Measurements from ENCODE around the gene NLGN1. TPM values are rescaled to one million over a fixed set of nuclear protein-coding genes. Genes with fewer than 3 reads are reported as not detected.

Gene NLGN1
- total RNA-seq, 1 donor from 2014 or later = not detected

DNA sequence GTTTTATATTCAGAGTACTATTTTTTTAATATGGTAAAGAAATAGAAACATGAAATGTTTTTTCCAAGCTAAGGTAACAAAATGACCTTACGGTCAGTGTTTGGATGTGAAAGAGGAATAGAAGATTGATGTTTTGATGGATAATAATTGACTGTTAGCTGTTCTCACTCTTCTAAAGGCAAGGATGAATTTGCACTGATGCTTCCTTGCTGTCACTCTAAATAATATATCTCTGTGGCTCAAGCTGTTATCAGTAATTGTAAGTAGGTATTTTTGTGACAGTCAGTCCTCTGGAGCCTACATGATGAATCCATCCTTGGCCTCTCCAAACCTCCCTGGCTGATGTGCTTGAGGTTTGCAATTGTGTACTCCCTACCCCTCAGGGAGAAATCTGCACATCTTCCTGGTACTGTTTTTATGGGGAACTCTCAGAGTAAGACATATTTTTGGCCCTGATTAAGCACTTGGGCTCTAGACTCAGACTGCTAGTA, 283.7 kb downstream of the NLGN1 start:
- Mint-ChIP-seq H3K4me3 (ENCODE audit: unreplicated experiment) (no peak overlapping the region), H3K27me3 (ENCODE audit: low read depth) (no peaks in the 10 kb centered on the region), H3K27ac (ENCODE audit: unreplicated experiment) (no peak overlapping the region), H3K4me1 (ENCODE audit: low read depth) (no peaks in the 10 kb centered on the region), H3K9me3 (ENCODE audit: low read depth) (no peaks in the 10 kb centered on the region), H3K36me3 (ENCODE audit: low read depth) (no peaks in the 10 kb centered on the region)
- DNase-seq (ENCODE audit: low spot score) = no peak
- TF ChIP-seq, protein P1, sequence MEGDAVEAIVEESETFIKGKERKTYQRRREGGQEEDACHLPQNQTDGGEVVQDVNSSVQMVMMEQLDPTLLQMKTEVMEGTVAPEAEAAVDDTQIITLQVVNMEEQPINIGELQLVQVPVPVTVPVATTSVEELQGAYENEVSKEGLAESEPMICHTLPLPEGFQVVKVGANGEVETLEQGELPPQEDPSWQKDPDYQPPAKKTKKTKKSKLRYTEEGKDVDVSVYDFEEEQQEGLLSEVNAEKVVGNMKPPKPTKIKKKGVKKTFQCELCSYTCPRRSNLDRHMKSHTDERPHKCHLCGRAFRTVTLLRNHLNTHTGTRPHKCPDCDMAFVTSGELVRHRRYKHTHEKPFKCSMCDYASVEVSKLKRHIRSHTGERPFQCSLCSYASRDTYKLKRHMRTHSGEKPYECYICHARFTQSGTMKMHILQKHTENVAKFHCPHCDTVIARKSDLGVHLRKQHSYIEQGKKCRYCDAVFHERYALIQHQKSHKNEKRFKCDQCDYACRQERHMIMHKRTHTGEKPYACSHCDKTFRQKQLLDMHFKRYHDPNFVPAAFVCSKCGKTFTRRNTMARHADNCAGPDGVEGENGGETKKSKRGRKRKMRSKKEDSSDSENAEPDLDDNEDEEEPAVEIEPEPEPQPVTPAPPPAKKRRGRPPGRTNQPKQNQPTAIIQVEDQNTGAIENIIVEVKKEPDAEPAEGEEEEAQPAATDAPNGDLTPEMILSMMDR (IDR thresholded peaks at IDR 0.05) = no peak

DNA sequence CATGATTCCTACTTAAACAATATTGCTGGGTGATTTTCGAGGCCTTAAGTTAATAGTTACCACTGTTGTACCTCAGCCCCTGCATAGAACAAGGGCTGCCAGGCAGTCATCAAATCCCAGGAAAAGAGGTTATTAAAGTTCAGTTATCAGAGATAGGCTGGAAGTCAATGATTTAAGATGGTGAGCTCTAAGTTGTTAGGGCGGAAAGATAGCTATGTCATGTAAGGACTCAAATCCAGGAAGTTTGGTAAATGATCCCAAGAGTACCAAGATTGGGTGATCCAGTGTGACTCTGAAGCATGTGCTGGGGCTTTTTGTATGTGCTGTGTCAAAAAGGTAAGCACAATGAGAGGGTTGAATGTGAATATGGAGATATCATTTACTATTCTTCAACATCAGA, 287.9 kb downstream of the NLGN1 start:
- Mint-ChIP-seq H3K4me1 (ENCODE audit: low read depth) (no peaks in the 10 kb centered on the region), H3K27ac (ENCODE audit: unreplicated experiment) (no peak overlapping the region), H3K27me3 (ENCODE audit: low read depth) (no peaks in the 10 kb centered on the region), H3K9me3 (ENCODE audit: low read depth) (no peaks in the 10 kb centered on the region), H3K36me3 (ENCODE audit: low read depth) (no peaks in the 10 kb centered on the region), H3K4me3 (ENCODE audit: unreplicated experiment) (no peak overlapping the region)
- TF ChIP-seq, protein P1 (IDR thresholded peaks at IDR 0.05) = no peak
- DNase-seq (ENCODE audit: low spot score) = no peak

DNA sequence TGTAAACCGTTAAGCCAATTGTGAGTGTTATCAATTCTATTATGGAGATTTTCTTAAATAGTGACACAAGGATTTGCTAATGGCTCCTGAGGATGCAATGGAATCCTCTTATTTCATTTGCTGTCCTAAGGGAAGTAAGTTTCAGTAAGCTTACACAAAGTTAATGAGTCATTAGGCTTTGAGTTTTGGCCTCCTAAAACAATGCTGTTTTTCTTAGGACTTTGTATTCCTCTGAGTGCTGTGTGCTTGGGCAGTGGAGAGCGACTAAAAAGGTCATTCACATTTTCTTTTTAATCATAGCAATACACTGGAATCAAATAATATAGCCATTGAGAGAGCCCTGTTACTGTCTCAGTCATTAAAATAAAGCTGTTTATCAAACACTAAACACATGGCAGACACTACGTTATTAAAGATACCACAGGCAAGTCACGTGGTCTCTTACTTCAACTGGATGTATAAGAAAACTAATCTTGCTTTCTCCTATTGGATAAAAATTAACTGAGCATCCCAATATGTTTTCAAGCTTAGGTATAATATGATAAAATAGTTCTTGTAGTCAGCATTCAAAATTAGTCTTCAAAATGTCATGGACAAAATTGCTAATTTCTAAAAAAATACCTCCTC, 290.8 kb downstream of the NLGN1 start:
- H3K4me1 Mint-ChIP-seq (ENCODE audit: low read depth) = no peaks in the 10 kb centered on the region
- no peaks in the 10 kb centered on the region for H3K36me3 Mint-ChIP-seq (ENCODE audit: low read depth)
- no peak overlapping the region for H3K4me3 Mint-ChIP-seq (ENCODE audit: unreplicated experiment)
- TF ChIP-seq, protein P1 (IDR thresholded peaks at IDR 0.05) = no peak
- H3K27ac Mint-ChIP-seq (ENCODE audit: unreplicated experiment) = no peak overlapping the region
- no peaks in the 10 kb centered on the region for H3K27me3 Mint-ChIP-seq (ENCODE audit: low read depth)
- H3K9me3 Mint-ChIP-seq (ENCODE audit: low read depth) = no peaks in the 10 kb centered on the region
- DNase-seq (ENCODE audit: low spot score) = no peak

DNA sequence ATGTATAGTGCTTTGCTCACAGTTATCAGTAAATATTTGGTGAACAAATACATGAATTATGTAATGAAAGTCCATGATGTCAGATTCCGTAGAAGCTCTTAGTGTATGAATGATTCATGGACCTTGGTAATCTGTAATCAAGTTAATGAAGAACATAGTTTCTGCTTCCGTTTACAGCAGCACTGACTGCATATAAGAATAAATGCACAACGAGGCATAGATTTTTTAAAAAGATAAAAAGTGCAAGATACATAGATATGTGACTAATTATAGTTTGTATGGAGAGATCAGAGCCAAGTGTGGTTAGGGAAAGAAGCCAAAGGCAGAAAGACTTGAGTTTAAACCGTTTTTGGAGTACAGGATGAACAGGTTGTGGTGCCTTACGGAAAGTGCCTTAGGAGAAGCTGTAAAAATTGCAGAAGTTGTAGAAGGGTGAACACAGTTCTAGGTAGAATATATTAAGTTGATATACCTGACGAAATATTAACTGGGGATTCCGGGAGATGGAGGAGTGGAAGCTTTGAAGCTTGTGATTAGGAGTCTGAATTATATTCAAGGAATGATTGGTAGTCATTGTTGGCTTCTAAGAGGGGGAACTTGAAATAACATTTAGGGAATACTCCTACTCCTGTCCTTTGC, 293.1 kb downstream of the NLGN1 start:
- no peak overlapping the region for H3K4me3 Mint-ChIP-seq (ENCODE audit: unreplicated experiment)
- no peaks in the 10 kb centered on the region for H3K36me3 Mint-ChIP-seq (ENCODE audit: low read depth)
- TF ChIP-seq, protein P1 (IDR thresholded peaks at IDR 0.05) = no peak
- no peak overlapping the region for H3K27ac Mint-ChIP-seq (ENCODE audit: unreplicated experiment)
- H3K27me3 Mint-ChIP-seq (ENCODE audit: low read depth) = no peaks in the 10 kb centered on the region
- no peaks in the 10 kb centered on the region for H3K9me3 Mint-ChIP-seq (ENCODE audit: low read depth)
- DNase-seq (ENCODE audit: low spot score) = no peak
- H3K4me1 Mint-ChIP-seq (ENCODE audit: low read depth) = no peaks in the 10 kb centered on the region

DNA sequence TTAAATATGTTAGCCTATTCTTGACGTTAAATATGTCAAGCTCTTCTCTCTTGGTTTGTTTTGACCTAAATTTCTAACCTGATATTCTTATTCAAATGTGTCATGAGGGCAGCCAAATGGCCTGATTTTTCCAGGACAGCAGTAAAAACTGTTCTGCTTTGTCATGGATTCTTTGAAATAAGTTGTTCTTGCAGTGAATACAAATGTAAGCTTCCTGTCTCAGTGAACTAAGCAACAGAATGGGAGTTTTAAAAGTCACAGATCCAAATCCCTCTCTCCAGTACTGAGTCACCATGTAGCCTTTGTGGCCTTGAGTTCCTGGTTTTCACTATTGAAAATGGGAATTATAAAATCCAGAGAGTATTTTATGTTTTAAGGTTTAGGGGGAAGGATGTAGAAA, 301.8 kb downstream of the NLGN1 start:
- H3K4me1 Mint-ChIP-seq (ENCODE audit: low read depth) = no peaks in the 10 kb centered on the region
- DNase-seq (ENCODE audit: low spot score) = no peak
- TF ChIP-seq, protein P1 (IDR thresholded peaks at IDR 0.05) = no peak
- peaks cover 3% of the 10 kb centered on the region for H3K9me3 Mint-ChIP-seq (ENCODE audit: low read depth)
- no peak overlapping the region for H3K27ac Mint-ChIP-seq (ENCODE audit: unreplicated experiment)
- H3K4me3 Mint-ChIP-seq (ENCODE audit: unreplicated experiment) = no peak overlapping the region
- no peaks in the 10 kb centered on the region for H3K27me3 Mint-ChIP-seq (ENCODE audit: low read depth)
- H3K36me3 Mint-ChIP-seq (ENCODE audit: low read depth) = no peaks in the 10 kb centered on the region
